Activated gamma-delta T cell treated with anti-CD3 and anti-CD28 coated beads, Interleukin-2, amount 50 U/mL, for 16 hours (primary cell): ENCODE results near the gene DNAI1.
"Not testable (repeated sequence)": the region's sequence is repeated elsewhere in the genome, so short reads cannot be mapped to it uniquely, and the experiment has no call there.

Source experiments
- DNase-seq: peaks from one replicate; pipeline ENCODE4 v3.0.0-alpha.2; 2020; ENCODE audit warnings: low read depth

Gene DNAI1

GRCh38 chr9:34451135-34451534, 7.5 kb upstream of the DNAI1 start:
- DNase-seq = no peak

- DNase-seq = no peak
These were observed 7.1 kb upstream of the DNAI1 start for GRCh38 chr9:34451545-34451944.

DNA sequence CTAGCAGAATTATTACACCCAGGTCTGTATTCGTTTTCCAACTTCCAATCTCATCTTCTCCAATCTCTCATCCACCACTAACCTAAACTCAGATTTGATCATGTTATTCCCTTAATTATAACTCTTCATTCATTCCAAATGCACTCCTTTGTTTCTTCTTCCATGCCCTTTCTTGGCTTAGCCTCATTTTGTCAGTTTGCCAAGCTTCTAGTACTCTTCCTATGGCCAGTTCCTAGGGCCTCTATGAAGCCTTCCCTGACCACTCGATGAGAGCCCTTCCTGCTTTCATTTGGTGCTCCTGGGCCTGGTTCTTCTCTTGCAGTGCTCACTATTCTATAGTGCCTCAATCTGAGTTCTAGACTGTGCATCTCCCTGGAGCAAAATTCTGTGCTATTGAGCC, 6.0 kb upstream of the DNAI1 start:
- no peak for DNase-seq

- DNase-seq = no peak
These were observed 4.0 kb upstream of the DNAI1 start for GRCh38 chr9:34454571-34455065.

- no peak for DNase-seq
These were observed 2.5 kb upstream of the DNAI1 start for GRCh38 chr9:34456151-34456550.

GRCh38 chr9:34456746-34457145, 1.9 kb upstream of the DNAI1 start:
- DNase-seq = no peak

DNA sequence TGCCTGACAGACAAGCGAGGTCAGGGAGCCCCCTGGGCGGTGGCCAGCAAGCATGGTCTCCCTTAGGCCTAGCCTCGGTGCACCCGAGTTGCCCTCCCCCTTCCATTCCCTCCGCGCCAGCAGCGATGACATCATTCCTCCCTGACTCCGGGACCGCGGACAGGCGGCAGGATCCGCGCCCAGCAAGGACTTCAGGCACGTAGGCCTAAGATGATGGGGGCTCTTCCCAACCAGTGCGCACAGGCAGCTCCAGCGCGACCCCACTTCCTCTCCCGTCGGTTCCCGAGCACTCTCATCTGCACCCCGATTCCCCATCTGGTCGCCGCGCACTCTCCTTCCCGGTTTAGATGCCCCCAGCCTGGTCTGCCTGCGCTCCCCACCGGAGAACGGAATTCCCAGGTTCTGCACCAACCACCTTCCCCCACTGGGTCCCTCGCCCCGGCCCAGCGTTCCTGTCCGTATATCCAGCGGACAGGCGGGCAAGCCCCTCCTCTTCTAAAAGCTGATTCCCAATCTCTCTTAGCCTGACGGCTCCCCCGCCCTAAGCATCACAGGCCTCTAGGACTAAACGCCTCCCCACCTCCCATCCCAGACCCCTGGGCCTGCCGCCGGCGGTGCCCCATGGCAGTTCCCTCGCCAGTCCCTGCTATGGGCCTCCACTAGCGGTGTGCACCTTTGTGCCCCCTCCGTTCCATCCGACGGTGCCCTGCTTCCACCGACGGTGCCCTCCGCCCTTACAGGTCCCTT, 1.2 kb upstream of the DNAI1 start:
- no peak for DNase-seq

DNA sequence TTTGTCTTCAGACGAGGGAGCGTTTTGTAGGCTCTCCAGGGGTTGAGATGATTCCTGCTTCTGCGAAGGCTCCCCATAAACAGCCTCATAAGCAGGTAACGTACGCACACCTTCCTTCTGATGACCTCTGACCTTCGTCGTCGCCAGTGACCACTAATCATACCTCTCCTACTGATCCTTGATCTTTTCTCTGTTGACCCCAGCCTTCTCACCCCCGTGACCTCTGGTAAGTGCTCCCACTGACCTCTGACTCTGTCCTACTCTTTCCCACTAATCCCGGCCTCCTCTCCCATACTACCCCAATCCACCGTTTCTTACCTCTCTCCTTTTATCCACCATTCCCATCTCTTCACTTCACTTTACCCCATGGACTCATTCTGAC, 345 bp downstream of the DNAI1 start:
- DNase-seq = no peak

DNA sequence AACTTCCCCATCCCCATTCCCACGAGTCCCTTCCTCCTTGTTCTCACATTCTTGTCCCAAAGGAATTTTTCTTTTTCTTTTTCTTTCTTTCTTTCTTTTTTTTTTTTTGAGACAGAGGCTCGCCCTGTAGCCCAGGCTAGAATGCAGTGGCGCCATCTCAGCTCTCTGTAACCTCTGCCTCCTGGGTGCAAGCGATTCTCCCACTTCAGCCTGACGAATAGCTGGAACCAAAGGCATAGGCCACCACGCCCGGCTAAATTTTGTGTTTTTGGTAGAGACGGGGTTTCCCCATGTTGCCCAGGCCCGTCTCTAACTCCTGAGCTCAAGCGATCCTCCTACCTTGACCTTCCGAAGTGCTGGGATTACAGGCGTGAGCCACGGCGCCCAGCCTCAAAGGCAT, 751 bp downstream of the DNAI1 start:
- no peak for DNase-seq

GRCh38 chr9:34459941-34460340, 1.3 kb downstream of the DNAI1 start:
- DNase-seq = no peak

DNA sequence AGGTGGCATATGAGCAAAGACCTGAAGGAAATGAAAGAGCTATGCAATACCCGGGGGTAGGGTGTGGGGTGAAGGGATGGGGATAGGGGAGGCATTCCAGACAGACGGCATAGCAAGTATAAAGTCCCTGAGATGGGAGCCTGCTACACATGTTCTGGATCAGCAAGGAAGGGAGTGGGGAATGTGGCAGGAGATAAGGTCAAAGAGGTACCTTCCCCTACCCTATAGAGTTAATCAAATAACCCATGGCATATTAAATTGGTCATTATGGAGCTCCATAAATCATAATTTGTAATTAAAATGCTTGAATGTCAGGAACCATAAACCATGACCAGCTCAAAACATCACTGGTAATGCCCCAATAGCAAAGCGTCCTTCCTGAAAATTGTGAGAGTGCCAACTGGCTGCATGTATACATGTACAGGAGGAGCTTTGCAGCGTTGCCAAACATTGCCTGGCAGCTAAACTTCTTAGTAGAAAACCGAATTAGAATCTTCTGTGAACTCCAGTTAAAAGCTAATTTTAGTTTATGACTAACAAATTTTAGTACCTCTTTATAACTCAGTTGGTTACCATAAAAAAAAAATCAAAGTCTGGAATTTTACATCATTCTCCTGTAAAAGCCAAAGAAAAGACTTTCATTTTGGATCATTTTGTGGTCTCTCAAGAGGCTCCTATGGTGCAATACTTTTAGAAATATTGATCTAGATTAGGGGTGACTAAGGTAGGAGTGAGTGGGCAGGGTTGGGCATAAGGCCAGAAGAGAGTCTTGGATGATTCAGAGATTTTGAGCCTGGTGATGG, 4.7 kb downstream of the DNAI1 start:
- DNase-seq = no peak

DNA sequence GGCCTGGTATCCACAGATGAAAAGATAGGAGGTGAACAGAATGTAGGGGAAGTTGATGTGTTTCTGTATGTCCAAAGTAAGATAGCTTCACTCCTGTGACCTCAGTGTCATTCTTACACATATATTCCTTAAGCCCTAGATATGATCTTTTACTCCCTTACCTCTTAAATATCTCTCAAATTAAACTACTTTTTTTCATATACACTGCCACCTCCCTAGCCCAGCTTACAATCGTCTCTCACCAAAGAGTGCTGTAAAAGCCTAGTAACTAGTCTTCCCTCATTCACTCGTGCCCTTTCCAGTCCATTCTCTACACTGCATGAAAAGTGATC, 5.3 kb downstream of the DNAI1 start:
- no peak for DNase-seq

GRCh38 chr9:34464571-34464970, 6.0 kb downstream of the DNAI1 start:
- DNase-seq = no peak

DNA sequence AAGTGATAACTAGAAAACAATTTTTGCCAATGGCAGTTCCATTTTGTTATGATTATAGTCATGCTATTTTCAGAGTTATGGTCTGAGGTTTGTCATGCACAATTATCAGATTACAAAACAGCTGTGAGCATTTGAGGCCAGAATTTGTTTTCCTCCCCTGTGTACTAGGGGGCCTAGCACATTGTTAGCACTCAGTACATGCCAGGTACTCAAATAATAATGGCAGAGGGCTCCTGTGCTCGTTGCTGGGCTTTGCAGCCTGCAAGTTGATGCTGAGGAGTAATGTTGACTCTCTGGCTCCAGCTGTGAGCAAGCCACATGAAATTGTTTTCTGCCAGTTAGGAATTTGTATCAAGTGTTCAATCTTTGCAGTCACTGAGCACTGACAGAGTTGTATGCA, 6.9 kb downstream of the DNAI1 start:
- no peak for DNase-seq

- no peak for DNase-seq
These were observed 16.5 kb downstream of the DNAI1 start for GRCh38 chr9:34475097-34475496.

DNA sequence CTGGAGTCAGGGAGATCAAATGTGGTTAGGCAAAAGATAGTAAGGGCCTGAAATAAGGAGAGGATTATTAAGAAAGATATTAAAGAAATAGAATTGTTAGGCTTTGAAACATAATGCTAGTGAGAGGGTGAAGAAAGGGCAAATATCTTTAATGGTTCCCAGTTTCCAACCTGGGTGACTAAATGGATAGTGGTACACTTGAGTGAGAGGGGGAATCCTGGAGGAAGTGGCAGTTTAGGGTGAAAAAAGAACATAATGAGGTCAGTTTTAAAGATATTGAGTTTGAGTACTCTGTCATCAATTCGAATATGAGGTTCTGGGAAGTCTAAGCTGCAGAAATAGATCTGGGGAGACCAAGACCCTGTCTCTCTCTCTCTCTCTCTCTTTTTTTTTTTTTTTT, 18.9 kb downstream of the DNAI1 start:
- no peak for DNase-seq

DNA sequence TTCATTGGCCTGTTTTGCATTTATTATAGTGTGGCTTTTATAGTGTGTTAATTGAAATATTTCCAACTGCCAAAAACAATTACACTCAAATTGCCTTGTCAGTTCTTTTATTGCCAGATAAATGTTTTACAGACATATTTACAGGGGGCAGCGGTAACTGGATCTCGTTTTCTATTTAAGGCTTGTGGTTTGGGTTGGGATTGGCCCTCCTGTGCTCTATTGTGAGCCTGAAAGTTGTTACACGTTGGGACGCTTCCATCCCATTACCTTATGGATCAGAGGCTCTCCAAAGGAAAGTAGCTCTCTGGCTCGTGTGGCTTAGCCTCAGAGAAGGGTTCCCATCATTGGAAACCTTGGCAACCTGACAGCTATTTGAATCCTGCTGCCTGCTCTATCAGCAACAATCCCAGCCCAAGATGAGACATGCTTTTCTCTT, 20.8 kb downstream of the DNAI1 start:
- DNase-seq = no peak

- not testable (repeated sequence) for DNase-seq
These were observed 23.0 kb downstream of the DNAI1 start for GRCh38 chr9:34481620-34482019.

GRCh38 chr9:34482746-34483145, 24.1 kb downstream of the DNAI1 start:
- not testable (repeated sequence) for DNase-seq

DNA sequence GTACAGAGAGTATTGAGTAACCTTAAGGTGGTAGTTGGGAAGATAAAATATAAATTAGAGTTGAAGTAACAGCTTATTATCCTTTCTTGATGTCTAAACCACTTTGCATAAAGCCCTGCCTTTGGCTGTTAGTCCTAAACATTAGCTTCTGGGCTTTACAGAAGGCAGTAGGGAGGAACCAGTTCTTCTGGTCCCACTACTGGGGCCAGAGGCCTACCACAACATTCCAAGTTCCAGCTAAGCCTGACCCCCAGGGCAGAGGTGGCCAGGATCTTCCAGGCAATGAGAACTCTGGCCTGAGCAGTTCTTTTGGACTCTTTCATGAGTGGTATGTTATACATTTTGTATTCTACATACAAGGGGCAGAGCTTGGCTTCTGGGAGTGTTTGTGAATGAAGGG, 26.1 kb downstream of the DNAI1 start:
- no peak for DNase-seq

- no peak for DNase-seq
These were observed 27.2 kb downstream of the DNAI1 start for GRCh38 chr9:34485822-34486221.

DNA sequence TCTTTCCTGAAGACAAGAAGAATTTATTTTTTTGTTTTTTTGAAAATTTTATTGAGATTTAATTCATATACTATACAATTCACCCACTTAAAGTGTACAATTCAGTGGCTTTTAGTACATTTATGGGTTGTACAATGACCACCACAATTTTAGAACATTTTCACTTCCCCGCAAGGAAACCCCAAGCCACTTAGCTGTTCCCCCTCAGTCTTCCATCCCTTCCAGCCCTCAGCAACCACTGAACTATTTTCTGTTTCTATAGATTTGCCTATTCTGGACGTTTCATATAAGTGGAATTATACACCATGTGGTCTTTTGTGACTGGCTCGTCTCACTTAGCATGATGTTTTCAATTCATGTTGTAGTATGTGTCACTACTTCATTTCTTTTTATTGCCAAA, 28.0 kb downstream of the DNAI1 start:
- no peak for DNase-seq

DNA sequence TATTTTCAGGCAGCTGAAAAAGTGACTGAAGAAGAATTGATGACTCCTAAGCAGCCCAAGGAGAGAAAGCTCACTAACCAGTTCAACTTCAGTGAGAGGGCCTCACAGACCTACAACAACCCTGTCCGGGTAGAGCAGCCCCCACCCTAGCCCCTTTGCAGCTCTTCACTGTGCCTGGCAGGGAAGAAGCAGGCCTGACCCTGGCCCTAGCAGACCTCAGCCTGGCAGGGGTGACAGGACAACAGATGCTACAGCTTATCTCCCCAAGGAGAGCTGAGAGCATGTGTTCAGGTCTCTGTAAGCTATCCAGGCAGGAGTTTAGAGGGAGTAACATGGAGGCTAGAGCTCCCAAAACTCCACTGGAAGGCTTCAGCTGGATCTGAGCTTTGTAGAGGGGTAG, 31.8 kb downstream of the DNAI1 start:
- DNase-seq = no peak

GRCh38 chr9:34490760-34491159, 32.2 kb downstream of the DNAI1 start:
- DNase-seq = no peak
